MM.1S (cell line): ENCODE results near the gene UNC5C.

Experiments used
- EZH2 ChIP-seq: fragments of 300-600 bp; sonication (generic); optimal IDR thresholded peaks from 2 replicates; pipeline ENCODE3; 2017; ENCODE audit warnings: low read depth, mild to moderate bottlenecking, antibody characterized with exemption, low read length, mixed read lengths
- EZH2phosphoT487 ChIP-seq: fragments of 300-600 bp; sonication (generic); IDR thresholded peaks from 2 replicates; pipeline ENCODE4 v1.6.1; 2018; ENCODE audit warnings: antibody characterized with exemption, low read length
- TF ChIP-seq, protein P1 (sequence below): fragments of 300-600 bp; sonication (generic); IDR thresholded peaks from 2 replicates; pipeline ENCODE4 v1.5.1; 2016; ENCODE audit warnings: antibody characterized with exemption, low read length, mixed read lengths

- TF ChIP-seq, protein P1, sequence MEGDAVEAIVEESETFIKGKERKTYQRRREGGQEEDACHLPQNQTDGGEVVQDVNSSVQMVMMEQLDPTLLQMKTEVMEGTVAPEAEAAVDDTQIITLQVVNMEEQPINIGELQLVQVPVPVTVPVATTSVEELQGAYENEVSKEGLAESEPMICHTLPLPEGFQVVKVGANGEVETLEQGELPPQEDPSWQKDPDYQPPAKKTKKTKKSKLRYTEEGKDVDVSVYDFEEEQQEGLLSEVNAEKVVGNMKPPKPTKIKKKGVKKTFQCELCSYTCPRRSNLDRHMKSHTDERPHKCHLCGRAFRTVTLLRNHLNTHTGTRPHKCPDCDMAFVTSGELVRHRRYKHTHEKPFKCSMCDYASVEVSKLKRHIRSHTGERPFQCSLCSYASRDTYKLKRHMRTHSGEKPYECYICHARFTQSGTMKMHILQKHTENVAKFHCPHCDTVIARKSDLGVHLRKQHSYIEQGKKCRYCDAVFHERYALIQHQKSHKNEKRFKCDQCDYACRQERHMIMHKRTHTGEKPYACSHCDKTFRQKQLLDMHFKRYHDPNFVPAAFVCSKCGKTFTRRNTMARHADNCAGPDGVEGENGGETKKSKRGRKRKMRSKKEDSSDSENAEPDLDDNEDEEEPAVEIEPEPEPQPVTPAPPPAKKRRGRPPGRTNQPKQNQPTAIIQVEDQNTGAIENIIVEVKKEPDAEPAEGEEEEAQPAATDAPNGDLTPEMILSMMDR, result no peak
- TF ChIP-seq EZH2, result no peak
- TF ChIP-seq EZH2phosphoT487, result no peak
Observed at GRCh38 chr4:95212692-95213091, 336.1 kb downstream of the UNC5C start.
